Osteocyte (in vitro differentiated cells): ENCODE data around the gene BACH2. TPM values are rescaled to one million over a fixed set of nuclear protein-coding genes. Genes with fewer than 3 reads are reported as not detected.

Experiments used
- DNase-seq: peaks from one replicate; pipeline ENCODE4 v3.0.0; 2021; ENCODE audit warnings: mixed read lengths; ENCODE audit not compliant: unreplicated experiment; ENCODE audit errors: extremely low spot score
- H3K27ac Mint-ChIP-seq: one replicate; pipeline ENCODE4 v1.8.0; 2021; ENCODE audit warnings: mild to moderate bottlenecking, mixed read lengths; ENCODE audit not compliant: unreplicated experiment
- H3K27me3 Mint-ChIP-seq: one replicate; pipeline ENCODE4 v1.8.0; 2021; ENCODE audit warnings: mixed read lengths; ENCODE audit not compliant: unreplicated experiment
- H3K36me3 Mint-ChIP-seq: one replicate; pipeline ENCODE4 v1.8.0; 2021; ENCODE audit warnings: mixed read lengths; ENCODE audit not compliant: unreplicated experiment
- H3K4me1 Mint-ChIP-seq: one replicate; pipeline ENCODE4 v1.8.0; 2021; ENCODE audit warnings: mixed read lengths; ENCODE audit not compliant: unreplicated experiment
- H3K4me3 Mint-ChIP-seq: one replicate; pipeline ENCODE4 v1.8.0; 2021; ENCODE audit warnings: mild to moderate bottlenecking, moderate library complexity, mixed read lengths; ENCODE audit not compliant: unreplicated experiment
- H3K9me3 Mint-ChIP-seq: one replicate; pipeline ENCODE4 v1.8.0; 2021; ENCODE audit warnings: mixed read lengths; ENCODE audit not compliant: unreplicated experiment
- total RNA-seq: library from RNA; stranded (reverse); gene quantifications from 2 replicates; pipeline ENCODE4 v1.2.1, GENCODE V29; 2021
- TF ChIP-seq, protein P1 (sequence below): fragments of 200-600 bp; sonication (generic); IDR thresholded peaks from 2 replicates; pipeline ENCODE4 v1.5.0; 2021; ENCODE audit warnings: antibody characterized with exemption, mild to moderate bottlenecking, moderate library complexity

BACH2 gene
- total RNA-seq, 1 donor from 2014 or later = 1.6 TPM

DNA sequence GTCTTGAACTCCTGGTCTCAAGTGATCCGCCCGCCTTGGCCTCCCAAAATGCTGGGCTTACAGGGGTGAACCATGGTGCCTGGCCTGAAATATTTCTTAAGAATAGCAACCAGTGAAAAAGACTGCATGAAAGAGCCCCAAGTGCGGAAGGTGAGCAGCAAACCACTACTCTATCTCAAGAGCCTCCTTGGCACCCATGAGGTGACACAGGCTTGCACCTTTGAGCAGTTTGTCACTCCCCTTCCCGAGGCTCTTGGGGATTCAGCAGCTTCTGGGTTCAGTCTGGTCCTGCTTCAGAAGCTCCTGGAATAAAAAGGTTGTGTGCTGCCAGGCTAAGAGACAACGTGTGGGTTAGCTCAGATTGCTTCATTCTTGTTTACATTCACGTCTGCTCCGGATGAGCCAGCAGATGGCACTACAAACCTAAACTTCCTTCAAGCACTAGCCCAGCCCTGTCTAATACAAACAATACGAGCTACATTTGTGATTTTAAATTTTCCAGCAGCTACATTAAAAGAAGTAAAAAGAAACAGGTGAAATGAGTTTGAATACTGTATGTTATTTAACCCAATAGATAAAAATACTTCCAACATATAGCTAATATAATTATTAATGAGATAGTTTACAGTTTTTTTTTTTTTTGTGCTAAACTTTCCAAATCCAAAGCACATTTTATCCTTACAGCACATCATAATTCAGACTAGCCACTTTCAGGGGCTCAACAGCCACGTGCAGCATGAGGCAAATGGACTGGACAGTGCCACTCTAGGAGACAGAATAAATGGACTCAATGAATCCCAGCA is 356.2 kb downstream of the BACH2 start:
- Mint-ChIP-seq H3K27me3 (peaks cover 28% of the 10 kb centered on the region), H3K4me1 (no peaks in the 10 kb centered on the region), H3K4me3 (no peak overlapping the region), H3K36me3 (no peaks in the 10 kb centered on the region), H3K27ac (no peak overlapping the region), H3K9me3 (no peaks in the 10 kb centered on the region)
- TF ChIP-seq, protein P1, sequence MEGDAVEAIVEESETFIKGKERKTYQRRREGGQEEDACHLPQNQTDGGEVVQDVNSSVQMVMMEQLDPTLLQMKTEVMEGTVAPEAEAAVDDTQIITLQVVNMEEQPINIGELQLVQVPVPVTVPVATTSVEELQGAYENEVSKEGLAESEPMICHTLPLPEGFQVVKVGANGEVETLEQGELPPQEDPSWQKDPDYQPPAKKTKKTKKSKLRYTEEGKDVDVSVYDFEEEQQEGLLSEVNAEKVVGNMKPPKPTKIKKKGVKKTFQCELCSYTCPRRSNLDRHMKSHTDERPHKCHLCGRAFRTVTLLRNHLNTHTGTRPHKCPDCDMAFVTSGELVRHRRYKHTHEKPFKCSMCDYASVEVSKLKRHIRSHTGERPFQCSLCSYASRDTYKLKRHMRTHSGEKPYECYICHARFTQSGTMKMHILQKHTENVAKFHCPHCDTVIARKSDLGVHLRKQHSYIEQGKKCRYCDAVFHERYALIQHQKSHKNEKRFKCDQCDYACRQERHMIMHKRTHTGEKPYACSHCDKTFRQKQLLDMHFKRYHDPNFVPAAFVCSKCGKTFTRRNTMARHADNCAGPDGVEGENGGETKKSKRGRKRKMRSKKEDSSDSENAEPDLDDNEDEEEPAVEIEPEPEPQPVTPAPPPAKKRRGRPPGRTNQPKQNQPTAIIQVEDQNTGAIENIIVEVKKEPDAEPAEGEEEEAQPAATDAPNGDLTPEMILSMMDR = peak; percentile 84
- no peak for DNase-seq

- Mint-ChIP-seq H3K36me3 (no peaks in the 10 kb centered on the region), H3K27ac (no peak overlapping the region), H3K9me3 (no peaks in the 10 kb centered on the region), H3K4me1 (no peaks in the 10 kb centered on the region), H3K27me3 (peaks cover 20% of the 10 kb centered on the region), H3K4me3 (no peak overlapping the region)
- TF ChIP-seq, protein P1 = no peak
- no peak for DNase-seq
These were observed 357.5 kb downstream of the BACH2 start for GRCh38 chr6:89939144-89939543.

- TF ChIP-seq, protein P1 = no peak
- no peaks in the 10 kb centered on the region for H3K4me1 Mint-ChIP-seq
These were observed 358.6 kb downstream of the BACH2 start for GRCh38 chr6:89938014-89938413.

GRCh38 chr6:89936177-89936576 is 360.5 kb downstream of the BACH2 start:
- Mint-ChIP-seq H3K27ac (no peak overlapping the region), H3K36me3 (no peaks in the 10 kb centered on the region), H3K27me3 (peaks cover 11% of the 10 kb centered on the region), H3K4me1 (no peaks in the 10 kb centered on the region), H3K9me3 (no peaks in the 10 kb centered on the region), H3K4me3 (no peak overlapping the region)
- no peak for DNase-seq
- TF ChIP-seq, protein P1 = no peak

More at GRCh38 chr6:89938014-89938413, 358.6 kb downstream of the BACH2 start:
- no peak overlapping the region for H3K27ac Mint-ChIP-seq
- H3K36me3 Mint-ChIP-seq = no peaks in the 10 kb centered on the region
- no peaks in the 10 kb centered on the region for H3K9me3 Mint-ChIP-seq
- H3K4me3 Mint-ChIP-seq = no peak overlapping the region
- no peak for DNase-seq
- H3K27me3 Mint-ChIP-seq = peaks cover 18% of the 10 kb centered on the region

DNA sequence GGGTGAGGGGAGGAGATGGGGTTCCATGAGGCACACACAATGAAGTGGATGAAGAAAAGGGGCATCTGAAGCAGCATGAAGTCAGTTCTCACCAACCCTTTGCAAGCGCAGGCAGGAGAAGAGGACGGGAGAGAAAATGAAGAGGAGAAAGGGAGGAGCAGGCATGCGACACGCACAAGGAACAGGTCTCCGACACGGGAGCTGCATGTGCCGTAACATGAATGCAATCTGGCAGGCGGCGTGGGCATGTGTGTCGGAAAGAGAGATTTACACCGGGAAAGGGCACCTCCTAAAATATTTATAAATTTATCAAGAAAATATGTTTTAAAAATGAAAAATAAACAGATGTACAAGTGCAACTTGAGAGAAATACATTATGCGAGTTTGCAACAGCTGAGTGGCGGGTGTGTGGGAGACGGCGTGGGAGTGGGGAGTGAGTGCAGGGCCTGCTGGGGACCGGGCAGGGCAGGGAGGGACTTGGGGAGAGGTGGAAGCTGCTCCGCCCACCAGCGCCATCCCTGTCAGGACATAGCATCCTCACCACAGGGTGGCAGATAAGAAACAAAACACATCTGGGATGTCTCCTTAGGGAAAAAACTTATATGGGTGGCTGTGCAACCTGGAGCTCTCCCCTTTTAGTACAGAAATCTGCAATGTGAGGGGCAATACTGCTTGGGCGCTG is 361.8 kb downstream of the BACH2 start:
- no peaks in the 10 kb centered on the region for H3K36me3 Mint-ChIP-seq
- no peaks in the 10 kb centered on the region for H3K9me3 Mint-ChIP-seq
- no peak for DNase-seq
- no peak overlapping the region for H3K4me3 Mint-ChIP-seq
- no peak overlapping the region for H3K27ac Mint-ChIP-seq
- no peaks in the 10 kb centered on the region for H3K4me1 Mint-ChIP-seq
- TF ChIP-seq, protein P1 = no peak
- peaks cover 10% of the 10 kb centered on the region for H3K27me3 Mint-ChIP-seq
